ENCODE measurements around the gene ARMC5. TPM values are rescaled to one million over a fixed set of nuclear protein-coding genes. Genes with fewer than 3 reads are reported as not detected.

Gene ARMC5
- polyA plus RNA-seq, 1 donor from 2014 or later, result 27.6 TPM

DNA sequence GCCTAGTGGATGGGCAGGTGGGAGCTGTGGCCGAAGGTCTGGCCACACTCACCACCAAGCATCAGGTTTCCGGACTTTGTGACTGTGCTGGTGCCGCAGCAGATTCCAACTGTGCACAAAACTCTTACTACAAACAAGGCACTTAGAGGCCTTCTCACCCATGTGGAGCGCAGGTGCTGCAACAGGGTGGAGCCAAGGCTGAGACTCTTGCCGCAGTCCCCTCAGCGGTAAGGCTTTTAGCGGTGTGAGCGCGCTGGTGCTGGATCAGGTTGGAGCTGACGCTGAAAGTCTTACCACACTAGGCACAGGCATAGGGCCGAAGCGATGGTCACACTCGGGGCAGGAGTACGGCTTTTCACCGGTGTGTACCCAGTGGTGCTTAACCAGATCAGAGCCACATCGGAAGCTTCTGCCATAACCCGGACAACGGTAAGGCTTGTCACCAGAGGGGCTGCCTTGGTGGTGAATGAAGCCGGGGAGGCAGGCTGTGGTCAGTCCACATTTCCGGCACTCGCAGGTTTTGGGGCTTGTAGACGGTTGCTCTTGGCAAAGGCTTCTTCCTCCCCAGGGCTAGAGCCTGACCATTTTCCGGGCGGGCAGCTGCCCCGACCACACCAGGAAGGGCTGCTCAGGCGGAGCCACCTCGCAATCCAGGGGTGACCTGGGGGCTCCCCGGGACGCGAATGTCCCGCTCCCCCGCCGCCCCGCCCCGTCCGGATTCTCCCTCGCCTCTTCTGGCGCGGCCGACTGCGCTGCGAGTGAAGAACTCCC, 1.0 kb upstream of the ARMC5 start:
- no peaks in the 10 kb centered on the region for H3K27me3 ChIP-seq (ENCODE audit: insufficient read depth, low read depth, low read length)

DNA sequence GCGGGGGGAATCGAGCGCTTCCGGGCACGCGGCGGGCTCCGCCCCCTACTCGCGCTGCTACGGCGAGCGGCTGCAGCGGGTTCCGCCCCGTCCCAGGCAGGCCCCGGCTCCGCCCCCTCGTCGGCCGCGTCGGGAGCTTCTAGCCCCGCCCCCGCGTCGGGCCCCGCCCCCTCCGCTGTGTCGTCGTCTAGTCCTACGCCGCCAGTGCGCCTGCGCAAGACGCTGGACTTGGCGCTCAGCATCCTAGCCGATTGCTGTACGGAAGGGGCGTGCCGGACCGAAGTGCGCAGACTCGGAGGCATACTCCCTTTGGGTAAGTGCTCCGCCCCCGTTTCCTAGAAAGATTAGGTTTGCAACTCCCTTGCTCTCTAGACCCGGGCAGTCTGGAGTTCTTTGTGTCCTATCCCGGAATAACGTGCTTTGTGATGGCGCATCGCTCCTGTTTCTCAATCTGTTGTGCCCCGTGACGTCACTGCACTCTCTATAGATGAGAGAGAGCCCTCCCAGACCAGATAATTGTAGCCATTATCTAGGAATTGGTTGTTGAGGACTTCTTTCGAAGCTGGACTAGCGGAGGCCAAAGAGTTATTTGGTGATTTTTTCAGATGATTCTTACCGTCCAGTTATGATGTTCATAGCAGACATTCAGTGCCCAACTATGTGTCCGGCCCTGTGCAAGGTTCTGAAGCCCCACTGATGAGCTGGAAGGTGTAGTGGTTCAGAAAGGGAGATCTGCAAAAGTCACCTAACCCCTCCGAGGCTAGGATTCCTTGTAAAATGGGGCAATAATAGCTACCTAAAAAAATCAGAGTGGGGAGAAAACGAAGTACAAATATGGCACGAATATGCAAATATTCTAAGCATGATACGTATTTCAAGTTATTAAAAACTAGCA, 633 bp downstream of the ARMC5 start:
- H3K9me2 ChIP-seq (ENCODE audit: insufficient read depth, low read length), result no peaks in the 10 kb centered on the region
- H3K9me3 ChIP-seq (ENCODE audit: low read length), result no peaks in the 10 kb centered on the region
- peaks cover 22% of the 10 kb centered on the region for H3K79me2 ChIP-seq (replicated peaks; ENCODE audit: insufficient read depth, low read length)
- peak overlapping the region; percentile 93 for H2AFZ ChIP-seq (ENCODE audit: low read depth, low read length)
- H3K9ac ChIP-seq (ENCODE audit: low read length), result peak overlapping the region; percentile 98
- peak overlapping the region; percentile 98 for H3K27ac ChIP-seq (ENCODE audit: low read length)
- no peaks in the 10 kb centered on the region for H3K36me3 ChIP-seq (ENCODE audit: insufficient read depth, low read length)
- H3K27me3 ChIP-seq (ENCODE audit: insufficient read depth, low read depth, low read length), result no peaks in the 10 kb centered on the region
- peak overlapping the region; percentile 99 for H3K4me3 ChIP-seq (ENCODE audit: low read length)
- TF ChIP-seq SMC3 (conservative IDR thresholded peaks at IDR 0.05; ENCODE audit: poor library complexity), result no peak
- TF ChIP-seq EP300 (conservative IDR thresholded peaks at IDR 0.05; ENCODE audit: poor library complexity, severe bottlenecking), result no peak
- TF ChIP-seq, protein P1, sequence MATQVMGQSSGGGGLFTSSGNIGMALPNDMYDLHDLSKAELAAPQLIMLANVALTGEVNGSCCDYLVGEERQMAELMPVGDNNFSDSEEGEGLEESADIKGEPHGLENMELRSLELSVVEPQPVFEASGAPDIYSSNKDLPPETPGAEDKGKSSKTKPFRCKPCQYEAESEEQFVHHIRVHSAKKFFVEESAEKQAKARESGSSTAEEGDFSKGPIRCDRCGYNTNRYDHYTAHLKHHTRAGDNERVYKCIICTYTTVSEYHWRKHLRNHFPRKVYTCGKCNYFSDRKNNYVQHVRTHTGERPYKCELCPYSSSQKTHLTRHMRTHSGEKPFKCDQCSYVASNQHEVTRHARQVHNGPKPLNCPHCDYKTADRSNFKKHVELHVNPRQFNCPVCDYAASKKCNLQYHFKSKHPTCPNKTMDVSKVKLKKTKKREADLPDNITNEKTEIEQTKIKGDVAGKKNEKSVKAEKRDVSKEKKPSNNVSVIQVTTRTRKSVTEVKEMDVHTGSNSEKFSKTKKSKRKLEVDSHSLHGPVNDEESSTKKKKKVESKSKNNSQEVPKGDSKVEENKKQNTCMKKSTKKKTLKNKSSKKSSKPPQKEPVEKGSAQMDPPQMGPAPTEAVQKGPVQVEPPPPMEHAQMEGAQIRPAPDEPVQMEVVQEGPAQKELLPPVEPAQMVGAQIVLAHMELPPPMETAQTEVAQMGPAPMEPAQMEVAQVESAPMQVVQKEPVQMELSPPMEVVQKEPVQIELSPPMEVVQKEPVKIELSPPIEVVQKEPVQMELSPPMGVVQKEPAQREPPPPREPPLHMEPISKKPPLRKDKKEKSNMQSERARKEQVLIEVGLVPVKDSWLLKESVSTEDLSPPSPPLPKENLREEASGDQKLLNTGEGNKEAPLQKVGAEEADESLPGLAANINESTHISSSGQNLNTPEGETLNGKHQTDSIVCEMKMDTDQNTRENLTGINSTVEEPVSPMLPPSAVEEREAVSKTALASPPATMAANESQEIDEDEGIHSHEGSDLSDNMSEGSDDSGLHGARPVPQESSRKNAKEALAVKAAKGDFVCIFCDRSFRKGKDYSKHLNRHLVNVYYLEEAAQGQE (IDR thresholded peaks at IDR 0.05; ENCODE audit: borderline replicate concordance), result no peak
- TF ChIP-seq EZH2 (IDR thresholded peaks at IDR 0.05; ENCODE audit: borderline replicate concordance, insufficient read depth, low read length, poor library complexity, severe bottlenecking), result no peak
- peak; percentile 16 for TF ChIP-seq TAF1 (IDR thresholded peaks at IDR 0.05; ENCODE audit: low read depth)
- TF ChIP-seq RAD21 (conservative IDR thresholded peaks at IDR 0.05), result no peak
- TF ChIP-seq POLR2AphosphoS5 (IDR thresholded peaks at IDR 0.05), result peak; percentile 74
- H4K20me1 ChIP-seq (ENCODE audit: insufficient read depth), result no peaks in the 10 kb centered on the region
- peak overlapping the region; percentile 98 for H3K4me2 ChIP-seq (ENCODE audit: low read length)
- peaks cover 8% of the 10 kb centered on the region for H3F3A ChIP-seq (ENCODE audit: insufficient read depth, low read length, poor library complexity, severe bottlenecking)

More for the DNA sequence above, 1.0 kb upstream of the ARMC5 start:
- peaks cover 8% of the 10 kb centered on the region for H3F3A ChIP-seq (ENCODE audit: insufficient read depth, low read length, poor library complexity, severe bottlenecking)
- H3K9me2 ChIP-seq (ENCODE audit: insufficient read depth, low read length), result no peaks in the 10 kb centered on the region
- H3K36me3 ChIP-seq (ENCODE audit: insufficient read depth, low read length), result no peaks in the 10 kb centered on the region
- peak overlapping the region; percentile 98 for H3K9ac ChIP-seq (ENCODE audit: low read length)
- H3K27ac ChIP-seq (ENCODE audit: low read length), result peak overlapping the region; percentile 98
- TF ChIP-seq EZH2 (IDR thresholded peaks at IDR 0.05; ENCODE audit: borderline replicate concordance, insufficient read depth, low read length, poor library complexity, severe bottlenecking) (no peak), TAF1 (IDR thresholded peaks at IDR 0.05; ENCODE audit: low read depth) (no peak), EP300 (conservative IDR thresholded peaks at IDR 0.05; ENCODE audit: poor library complexity, severe bottlenecking) (no peak), RAD21 (conservative IDR thresholded peaks at IDR 0.05) (no peak), MXI1 (conservative IDR thresholded peaks at IDR 0.05; ENCODE audit: poor library complexity, severe bottlenecking) (no peak), POLR2AphosphoS5 (IDR thresholded peaks at IDR 0.05) (no peak), SMC3 (conservative IDR thresholded peaks at IDR 0.05; ENCODE audit: poor library complexity) (no peak)
- TF ChIP-seq, protein P2, sequence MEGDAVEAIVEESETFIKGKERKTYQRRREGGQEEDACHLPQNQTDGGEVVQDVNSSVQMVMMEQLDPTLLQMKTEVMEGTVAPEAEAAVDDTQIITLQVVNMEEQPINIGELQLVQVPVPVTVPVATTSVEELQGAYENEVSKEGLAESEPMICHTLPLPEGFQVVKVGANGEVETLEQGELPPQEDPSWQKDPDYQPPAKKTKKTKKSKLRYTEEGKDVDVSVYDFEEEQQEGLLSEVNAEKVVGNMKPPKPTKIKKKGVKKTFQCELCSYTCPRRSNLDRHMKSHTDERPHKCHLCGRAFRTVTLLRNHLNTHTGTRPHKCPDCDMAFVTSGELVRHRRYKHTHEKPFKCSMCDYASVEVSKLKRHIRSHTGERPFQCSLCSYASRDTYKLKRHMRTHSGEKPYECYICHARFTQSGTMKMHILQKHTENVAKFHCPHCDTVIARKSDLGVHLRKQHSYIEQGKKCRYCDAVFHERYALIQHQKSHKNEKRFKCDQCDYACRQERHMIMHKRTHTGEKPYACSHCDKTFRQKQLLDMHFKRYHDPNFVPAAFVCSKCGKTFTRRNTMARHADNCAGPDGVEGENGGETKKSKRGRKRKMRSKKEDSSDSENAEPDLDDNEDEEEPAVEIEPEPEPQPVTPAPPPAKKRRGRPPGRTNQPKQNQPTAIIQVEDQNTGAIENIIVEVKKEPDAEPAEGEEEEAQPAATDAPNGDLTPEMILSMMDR (IDR thresholded peaks at IDR 0.05; ENCODE audit: poor library complexity, severe bottlenecking), result no peak
- TF ChIP-seq, protein P1 (IDR thresholded peaks at IDR 0.05; ENCODE audit: borderline replicate concordance), result no peak
- H3K4me3 ChIP-seq (ENCODE audit: low read length), result peak overlapping the region; percentile 99
- no peaks in the 10 kb centered on the region for H3K9me3 ChIP-seq (ENCODE audit: low read length)
- H2AFZ ChIP-seq (ENCODE audit: low read depth, low read length), result peak overlapping the region; percentile 93
- H4K20me1 ChIP-seq (ENCODE audit: insufficient read depth), result no peaks in the 10 kb centered on the region
- H3K79me2 ChIP-seq (replicated peaks; ENCODE audit: insufficient read depth, low read length), result peaks cover 22% of the 10 kb centered on the region
- H3K4me2 ChIP-seq (ENCODE audit: low read length), result peak overlapping the region; percentile 92

Measured in neural cell (in vitro differentiated cells).